Smooth muscle cell (in vitro differentiated cells): ENCODE results near the gene SYNE1. TPM values are rescaled to one million over a fixed set of nuclear protein-coding genes. Genes with fewer than 3 reads are reported as not detected.

ENCODE experiments used
- DNase-seq: peaks from one replicate; lab custom pipeline; 2025; ENCODE audit not compliant: unreplicated experiment; lab: John Stamatoyannopoulos, UW
- H2AFZ ChIP-seq: fragments of 200-600 bp; sonication (generic); 2 replicates; pipeline ENCODE4 v1.6.0; 2016; ENCODE audit warnings: antibody characterized with exemption, low read depth, mild to moderate bottlenecking
- H3F3A ChIP-seq: fragments of 200-600 bp; sonication (generic); 2 replicates; pipeline ENCODE4 v1.6.0; 2017; ENCODE audit warnings: antibody characterized with exemption, low read depth
- H3K27ac ChIP-seq: fragments of 200-600 bp; sonication (generic); 2 replicates; pipeline ENCODE4 v1.5.1; 2016; ENCODE audit warnings: low read depth, mild to moderate bottlenecking
- H3K27me3 ChIP-seq: fragments of 200-600 bp; sonication (generic); 2 replicates; pipeline ENCODE4 v1.6.1; 2016; ENCODE audit warnings: low read depth, mild to moderate bottlenecking
- H3K36me3 ChIP-seq: fragments of 200-600 bp; sonication (generic); 2 replicates; pipeline ENCODE4 v1.5.1; 2016; ENCODE audit warnings: low read depth
- H3K4me1 ChIP-seq: fragments of 200-600 bp; sonication (generic); 2 replicates; pipeline ENCODE4 v1.5.1; 2016; ENCODE audit warnings: low read depth
- H3K4me2 ChIP-seq: fragments of 200-600 bp; sonication (generic); 2 replicates; pipeline ENCODE4 v1.6.0; 2016; ENCODE audit warnings: mild to moderate bottlenecking
- H3K4me3 ChIP-seq: fragments of 200-600 bp; sonication (generic); 2 replicates; pipeline ENCODE4 v1.5.1; 2016; ENCODE audit warnings: mild to moderate bottlenecking
- H3K79me2 ChIP-seq: fragments of 200-600 bp; sonication (generic); 2 replicates; pipeline ENCODE4 v1.6.0; 2016; ENCODE audit warnings: low read depth, mild to moderate bottlenecking
- H3K9ac ChIP-seq: fragments of 200-600 bp; sonication (generic); 2 replicates; pipeline ENCODE4 v1.6.0; 2016; ENCODE audit warnings: low read depth
- H3K9me3 ChIP-seq: fragments of 200-600 bp; sonication (generic); replicated peaks from 2 replicates; pipeline ENCODE4 v1.5.1; 2016; ENCODE audit warnings: low read depth
- H4K20me1 ChIP-seq: fragments of 200-600 bp; sonication (generic); 2 replicates; pipeline ENCODE4 v1.6.0; 2016; ENCODE audit warnings: low read depth
- CTCF ChIP-seq: fragments of 200-600 bp; sonication (generic); IDR thresholded peaks from 2 replicates; pipeline ENCODE4 v1.5.1; 2017; ENCODE audit warnings: borderline replicate concordance, mild to moderate bottlenecking, antibody characterized with exemption; ENCODE audit not compliant: insufficient read depth, poor library complexity, severe bottlenecking
- WGBS: methylation state at CpG from one replicate; pipeline ENCODE4 v1.1.7; 2016; ENCODE audit warnings: low lambda C conversion rate; 5-methylcytosine and 5-hydroxymethylcytosine counted together
- polyA plus RNA-seq: library from polyadenylated mRNA; unstranded; fragments of >200 nt; fragmentation: Nextera tagmentation; extraction: Ambion mirVana; gene quantifications from 2 replicates; pipeline ENCODE4 v1.2.1, GENCODE V29; 2016
- total RNA-seq: library from RNA; depleted of rRNA; stranded (reverse); fragments of >200 nt; gene quantifications from 2 replicates; pipeline ENCODE4 v1.2.3, GENCODE V29; 2014

The SYNE1 gene
- total and polyA plus RNA-seq, 2 experiments from 2014 or later: 18.2 to 56.2 TPM

GRCh38 chr6:152309648-152310047 lies 327.5 kb downstream of the SYNE1 start:
- Histone ChIP-seq H3K4me1 (peaks cover 6% of the 10 kb centered on the region), H3K4me3 (no peak overlapping the region), H3K4me2 (no peak overlapping the region), H3K79me2 (no peaks in the 10 kb centered on the region), H3K9me3 (no peaks in the 10 kb centered on the region), H3K27ac (no peak overlapping the region), H3K36me3 (peaks cover 6% of the 10 kb centered on the region), H3F3A (peaks cover 3% of the 10 kb centered on the region), H3K9ac (no peak overlapping the region), H3K27me3 (no peaks in the 10 kb centered on the region), H4K20me1 (no peaks in the 10 kb centered on the region), H2AFZ (no peak overlapping the region)
- WGBS: 96% methylated on average over 6 of the region's 6 CpGs
- TF ChIP-seq CTCF: no peak
- no peak for DNase-seq

GRCh38 chr6:152309006-152309405 lies 328.2 kb downstream of the SYNE1 start:
- no peak overlapping the region for H3K9ac ChIP-seq
- DNase-seq: no peak
- H3K36me3 ChIP-seq: peaks cover 6% of the 10 kb centered on the region
- H4K20me1 ChIP-seq: no peaks in the 10 kb centered on the region
- no peak for TF ChIP-seq CTCF
- no peak overlapping the region for H3K27ac ChIP-seq
- no peaks in the 10 kb centered on the region for H3K79me2 ChIP-seq
- H3K27me3 ChIP-seq: no peaks in the 10 kb centered on the region
- H3F3A ChIP-seq: peaks cover 3% of the 10 kb centered on the region
- WGBS: 56% methylated on average over 3 of the region's 3 CpGs
- H3K4me2 ChIP-seq: no peak overlapping the region
- H2AFZ ChIP-seq: no peak overlapping the region
- H3K4me3 ChIP-seq: no peak overlapping the region
- H3K9me3 ChIP-seq: no peaks in the 10 kb centered on the region
- peaks cover 2% of the 10 kb centered on the region for H3K4me1 ChIP-seq

- no peak for TF ChIP-seq CTCF
- H3K4me2 ChIP-seq: no peak overlapping the region
- no peak overlapping the region for H3K27ac ChIP-seq
- no peak overlapping the region for H2AFZ ChIP-seq
- peaks cover 6% of the 10 kb centered on the region for H3K36me3 ChIP-seq
- H3K4me1 ChIP-seq: no peaks in the 10 kb centered on the region
- H4K20me1 ChIP-seq: no peaks in the 10 kb centered on the region
- no peaks in the 10 kb centered on the region for H3K79me2 ChIP-seq
- no peak for DNase-seq
- no peak overlapping the region for H3K4me3 ChIP-seq
- H3K9ac ChIP-seq: no peak overlapping the region
- H3K9me3 ChIP-seq: no peaks in the 10 kb centered on the region
- WGBS: 92% methylated on average over 5 of the region's 5 CpGs
- H3F3A ChIP-seq: no peaks in the 10 kb centered on the region
- no peaks in the 10 kb centered on the region for H3K27me3 ChIP-seq
Measured at GRCh38 chr6:152308306-152308705, 328.9 kb downstream of the SYNE1 start.

- Histone ChIP-seq H3K36me3 (peaks cover 6% of the 10 kb centered on the region), H3F3A (no peaks in the 10 kb centered on the region)
Measured at GRCh38 chr6:152305672-152306071, 331.5 kb downstream of the SYNE1 start.

More at GRCh38 chr6:152305672-152306071, 331.5 kb downstream of the SYNE1 start:
- Histone ChIP-seq H3K4me3 (no peak overlapping the region), H3K4me2 (no peak overlapping the region), H3K27ac (no peak overlapping the region), H3K27me3 (no peaks in the 10 kb centered on the region), H3K79me2 (no peaks in the 10 kb centered on the region), H3K9ac (no peak overlapping the region), H2AFZ (no peak overlapping the region), H4K20me1 (no peaks in the 10 kb centered on the region), H3K4me1 (peaks cover 4% of the 10 kb centered on the region), H3K9me3 (no peaks in the 10 kb centered on the region)
- WGBS: 93% methylated on average over 1 of the region's 1 CpG
- no peak for TF ChIP-seq CTCF
- no peak for DNase-seq
